ENCODE results near the gene JMJD1C. TPM values are rescaled to one million over a fixed set of nuclear protein-coding genes. Genes with fewer than 3 reads are reported as not detected.

JMJD1C gene
- polyA plus RNA-seq, 2 of the 4 experiments (the other 2 are of a cell fraction) = 15.9 to 47.2 TPM

DNA sequence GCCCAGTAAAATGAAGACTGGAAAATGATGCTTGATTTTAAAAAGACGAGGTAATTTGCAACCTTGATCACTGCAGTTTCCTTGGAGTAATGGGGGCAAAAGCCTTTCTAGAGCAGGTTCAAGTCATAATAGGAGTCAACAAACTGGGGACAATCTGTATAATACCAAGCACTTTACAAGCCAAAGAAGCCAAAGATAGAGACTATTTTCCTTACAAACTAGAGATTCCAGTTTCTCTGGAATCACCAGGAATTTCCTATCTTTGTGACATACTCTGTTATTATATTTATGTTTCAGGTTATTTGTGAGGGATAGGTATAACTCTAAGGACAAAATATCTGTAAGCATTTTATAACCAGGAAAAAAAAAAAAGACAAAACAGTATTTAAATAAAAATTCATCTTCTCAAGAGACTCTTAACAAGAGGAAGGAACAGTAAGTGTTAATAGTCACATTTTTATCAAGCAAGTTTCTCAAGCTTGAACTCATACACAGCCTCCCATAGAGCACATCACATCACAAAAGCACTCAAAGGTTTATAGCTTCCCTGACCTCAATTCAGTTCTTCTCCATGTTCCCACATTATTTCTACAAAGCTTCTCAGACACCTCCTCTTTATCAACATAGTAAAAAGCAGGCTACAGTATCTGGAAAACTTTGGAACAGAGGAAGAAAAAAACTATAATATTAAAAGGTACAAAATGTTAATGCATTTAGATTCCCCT lies 18.9 kb downstream of the JMJD1C start:
- no peak for FAIRE-seq
- no peak for TF ChIP-seq MAZ (IDR thresholded peaks at IDR 0.05; ENCODE audit: borderline replicate concordance, low read depth, low read length)
- no peak for TF ChIP-seq CBX2 (IDR thresholded peaks at IDR 0.05; ENCODE audit: borderline replicate concordance, low read depth)
- no peak for TF ChIP-seq GATA3 (IDR thresholded peaks at IDR 0.05; ENCODE audit: borderline replicate concordance)
- no peak for TF ChIP-seq HEYL (CRISPR knock-in tag; IDR thresholded peaks at IDR 0.05)
- TF ChIP-seq, protein P1, sequence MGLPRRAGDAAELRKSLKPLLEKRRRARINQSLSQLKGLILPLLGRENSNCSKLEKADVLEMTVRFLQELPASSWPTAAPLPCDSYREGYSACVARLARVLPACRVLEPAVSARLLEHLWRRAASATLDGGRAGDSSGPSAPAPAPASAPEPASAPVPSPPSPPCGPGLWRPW (IDR thresholded peaks at IDR 0.05) = no peak
- TF ChIP-seq RFX5 (IDR thresholded peaks at IDR 0.05) = no peak
- TF ChIP-seq, protein P2, sequence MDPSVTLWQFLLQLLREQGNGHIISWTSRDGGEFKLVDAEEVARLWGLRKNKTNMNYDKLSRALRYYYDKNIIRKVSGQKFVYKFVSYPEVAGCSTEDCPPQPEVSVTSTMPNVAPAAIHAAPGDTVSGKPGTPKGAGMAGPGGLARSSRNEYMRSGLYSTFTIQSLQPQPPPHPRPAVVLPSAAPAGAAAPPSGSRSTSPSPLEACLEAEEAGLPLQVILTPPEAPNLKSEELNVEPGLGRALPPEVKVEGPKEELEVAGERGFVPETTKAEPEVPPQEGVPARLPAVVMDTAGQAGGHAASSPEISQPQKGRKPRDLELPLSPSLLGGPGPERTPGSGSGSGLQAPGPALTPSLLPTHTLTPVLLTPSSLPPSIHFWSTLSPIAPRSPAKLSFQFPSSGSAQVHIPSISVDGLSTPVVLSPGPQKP (IDR thresholded peaks at IDR 0.05; ENCODE audit: low read depth, low read length) = no peak
- no peak for TF ChIP-seq NFE2L2 (conservative IDR thresholded peaks at IDR 0.05; ENCODE audit: low read length)
- TF ChIP-seq, protein P3, sequence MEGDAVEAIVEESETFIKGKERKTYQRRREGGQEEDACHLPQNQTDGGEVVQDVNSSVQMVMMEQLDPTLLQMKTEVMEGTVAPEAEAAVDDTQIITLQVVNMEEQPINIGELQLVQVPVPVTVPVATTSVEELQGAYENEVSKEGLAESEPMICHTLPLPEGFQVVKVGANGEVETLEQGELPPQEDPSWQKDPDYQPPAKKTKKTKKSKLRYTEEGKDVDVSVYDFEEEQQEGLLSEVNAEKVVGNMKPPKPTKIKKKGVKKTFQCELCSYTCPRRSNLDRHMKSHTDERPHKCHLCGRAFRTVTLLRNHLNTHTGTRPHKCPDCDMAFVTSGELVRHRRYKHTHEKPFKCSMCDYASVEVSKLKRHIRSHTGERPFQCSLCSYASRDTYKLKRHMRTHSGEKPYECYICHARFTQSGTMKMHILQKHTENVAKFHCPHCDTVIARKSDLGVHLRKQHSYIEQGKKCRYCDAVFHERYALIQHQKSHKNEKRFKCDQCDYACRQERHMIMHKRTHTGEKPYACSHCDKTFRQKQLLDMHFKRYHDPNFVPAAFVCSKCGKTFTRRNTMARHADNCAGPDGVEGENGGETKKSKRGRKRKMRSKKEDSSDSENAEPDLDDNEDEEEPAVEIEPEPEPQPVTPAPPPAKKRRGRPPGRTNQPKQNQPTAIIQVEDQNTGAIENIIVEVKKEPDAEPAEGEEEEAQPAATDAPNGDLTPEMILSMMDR (IDR thresholded peaks at IDR 0.05) = no peak
- ATAC-seq = no peak
- H3K4me1 ChIP-seq = no peaks in the 10 kb centered on the region
- 93% methylated on average over 1 of the region's 1 CpG for WGBS (ENCODE audit: missing lambda C conversion rate)
- no peaks in the 10 kb centered on the region for H3K9me3 ChIP-seq
- H3K27ac ChIP-seq = no peak overlapping the region
- no peak overlapping the region for H3K4me3 ChIP-seq
- no peak for DNase-seq (ENCODE audit: low read depth in 1 of 2, low spot score in 1 of 2)
- ChIA-PET CTCF (no interaction called here), POLR2A (no interaction called here)
- no peak overlapping the region for H3K4me2 ChIP-seq

DNA sequence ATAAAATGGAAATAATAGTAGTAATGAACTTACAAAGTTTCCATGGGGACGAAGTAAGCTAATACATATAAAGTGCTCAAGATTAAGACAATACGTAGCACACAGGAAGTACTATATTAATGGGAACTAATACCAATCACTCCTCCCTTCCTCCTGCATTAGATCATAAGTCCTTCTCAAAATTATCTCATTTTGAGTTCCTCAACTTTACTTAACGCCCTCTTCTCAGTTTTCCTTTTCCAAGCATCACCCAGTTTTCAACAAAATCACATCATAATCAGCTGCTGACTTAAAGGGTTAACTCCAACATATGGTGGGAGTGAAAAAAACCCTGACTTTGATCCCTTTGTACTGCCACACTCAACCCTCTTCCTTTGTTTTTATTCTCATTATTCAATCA lies 24.4 kb downstream of the JMJD1C start:
- CTCF ChIA-PET = no interaction called here
- Histone ChIP-seq H3K9me3 (no peaks in the 10 kb centered on the region), H3K4me2 (no peak overlapping the region), H3K4me3 (no peak overlapping the region), H3K4me1 (peaks cover 21% of the 10 kb centered on the region; the same call in 2 of the 3 replicates), H3K27ac (no peak overlapping the region)
- POLR2A ChIA-PET = no interaction called here
- TF ChIP-seq RNF2 (IDR thresholded peaks at IDR 0.05; ENCODE audit: borderline replicate concordance, low read depth) (no peak), MYC (IDR thresholded peaks at IDR 0.05; ENCODE audit: borderline replicate concordance, low read length) (no peak), FOSL2 (IDR thresholded peaks at IDR 0.05) (no peak), FOSL2 (CRISPR knock-in tag; IDR thresholded peaks at IDR 0.05) (no peak)
- TF ChIP-seq, protein P4, sequence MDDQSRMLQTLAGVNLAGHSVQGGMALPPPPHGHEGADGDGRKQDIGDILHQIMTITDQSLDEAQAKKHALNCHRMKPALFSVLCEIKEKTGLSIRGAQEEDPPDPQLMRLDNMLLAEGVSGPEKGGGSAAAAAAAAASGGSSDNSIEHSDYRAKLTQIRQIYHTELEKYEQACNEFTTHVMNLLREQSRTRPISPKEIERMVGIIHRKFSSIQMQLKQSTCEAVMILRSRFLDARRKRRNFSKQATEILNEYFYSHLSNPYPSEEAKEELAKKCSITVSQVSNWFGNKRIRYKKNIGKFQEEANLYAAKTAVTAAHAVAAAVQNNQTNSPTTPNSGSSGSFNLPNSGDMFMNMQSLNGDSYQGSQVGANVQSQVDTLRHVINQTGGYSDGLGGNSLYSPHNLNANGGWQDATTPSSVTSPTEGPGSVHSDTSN (IDR thresholded peaks at IDR 0.05) = no peak
- no peak for ATAC-seq
- DNase-seq (ENCODE audit: low read depth in 1 of 2, low spot score in 1 of 2) = no peak
- FAIRE-seq = no peak
- WGBS (ENCODE audit: missing lambda C conversion rate) = 92% methylated on average over 3 of the region's 3 CpGs

DNA sequence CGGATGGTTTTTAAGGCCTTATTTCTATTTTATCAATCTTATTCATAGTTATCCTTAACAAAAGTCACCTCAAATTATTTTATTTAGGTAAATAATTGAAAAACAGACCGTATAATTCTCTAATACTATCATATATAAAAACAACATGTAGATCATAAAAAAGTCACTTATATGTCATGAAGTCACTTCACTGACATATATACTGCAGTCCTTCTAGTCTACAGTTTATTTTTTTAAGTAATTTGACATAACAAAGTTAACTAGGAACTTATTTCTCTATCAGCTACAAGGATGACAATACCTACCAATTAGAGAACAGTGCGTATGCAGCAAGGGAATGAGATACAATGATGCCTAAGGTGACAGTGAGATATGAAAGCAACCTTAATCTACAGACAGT lies 26.2 kb downstream of the JMJD1C start:
- 92% methylated on average over 3 of the region's 3 CpGs for WGBS (ENCODE audit: missing lambda C conversion rate)
- Histone ChIP-seq H3K4me1 (peaks cover 34% of the 10 kb centered on the region), H3K4me3 (no peak overlapping the region), H3K27ac (no peak overlapping the region), H3K9me3 (no peaks in the 10 kb centered on the region), H3K4me2 (no peak overlapping the region)
- DNase-seq (ENCODE audit: low read depth in 1 of 2, low spot score in 1 of 2) = no peak
- CTCF ChIA-PET = no interaction called here
- no peak for ATAC-seq
- POLR2A ChIA-PET = no interaction called here
- FAIRE-seq = no peak
- TF ChIP-seq, protein P5, sequence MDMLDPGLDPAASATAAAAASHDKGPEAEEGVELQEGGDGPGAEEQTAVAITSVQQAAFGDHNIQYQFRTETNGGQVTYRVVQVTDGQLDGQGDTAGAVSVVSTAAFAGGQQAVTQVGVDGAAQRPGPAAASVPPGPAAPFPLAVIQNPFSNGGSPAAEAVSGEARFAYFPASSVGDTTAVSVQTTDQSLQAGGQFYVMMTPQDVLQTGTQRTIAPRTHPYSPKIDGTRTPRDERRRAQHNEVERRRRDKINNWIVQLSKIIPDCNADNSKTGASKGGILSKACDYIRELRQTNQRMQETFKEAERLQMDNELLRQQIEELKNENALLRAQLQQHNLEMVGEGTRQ (IDR thresholded peaks at IDR 0.05) = no peak
- TF ChIP-seq, protein P6, sequence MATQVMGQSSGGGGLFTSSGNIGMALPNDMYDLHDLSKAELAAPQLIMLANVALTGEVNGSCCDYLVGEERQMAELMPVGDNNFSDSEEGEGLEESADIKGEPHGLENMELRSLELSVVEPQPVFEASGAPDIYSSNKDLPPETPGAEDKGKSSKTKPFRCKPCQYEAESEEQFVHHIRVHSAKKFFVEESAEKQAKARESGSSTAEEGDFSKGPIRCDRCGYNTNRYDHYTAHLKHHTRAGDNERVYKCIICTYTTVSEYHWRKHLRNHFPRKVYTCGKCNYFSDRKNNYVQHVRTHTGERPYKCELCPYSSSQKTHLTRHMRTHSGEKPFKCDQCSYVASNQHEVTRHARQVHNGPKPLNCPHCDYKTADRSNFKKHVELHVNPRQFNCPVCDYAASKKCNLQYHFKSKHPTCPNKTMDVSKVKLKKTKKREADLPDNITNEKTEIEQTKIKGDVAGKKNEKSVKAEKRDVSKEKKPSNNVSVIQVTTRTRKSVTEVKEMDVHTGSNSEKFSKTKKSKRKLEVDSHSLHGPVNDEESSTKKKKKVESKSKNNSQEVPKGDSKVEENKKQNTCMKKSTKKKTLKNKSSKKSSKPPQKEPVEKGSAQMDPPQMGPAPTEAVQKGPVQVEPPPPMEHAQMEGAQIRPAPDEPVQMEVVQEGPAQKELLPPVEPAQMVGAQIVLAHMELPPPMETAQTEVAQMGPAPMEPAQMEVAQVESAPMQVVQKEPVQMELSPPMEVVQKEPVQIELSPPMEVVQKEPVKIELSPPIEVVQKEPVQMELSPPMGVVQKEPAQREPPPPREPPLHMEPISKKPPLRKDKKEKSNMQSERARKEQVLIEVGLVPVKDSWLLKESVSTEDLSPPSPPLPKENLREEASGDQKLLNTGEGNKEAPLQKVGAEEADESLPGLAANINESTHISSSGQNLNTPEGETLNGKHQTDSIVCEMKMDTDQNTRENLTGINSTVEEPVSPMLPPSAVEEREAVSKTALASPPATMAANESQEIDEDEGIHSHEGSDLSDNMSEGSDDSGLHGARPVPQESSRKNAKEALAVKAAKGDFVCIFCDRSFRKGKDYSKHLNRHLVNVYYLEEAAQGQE (IDR thresholded peaks at IDR 0.05) = no peak
- no peak for TF ChIP-seq RCOR1 (IDR thresholded peaks at IDR 0.05; ENCODE audit: low read depth, low read length)
- TF ChIP-seq PHF8 (IDR thresholded peaks at IDR 0.05; ENCODE audit: borderline replicate concordance, low read depth) = no peak
- TF ChIP-seq NR3C1 (IDR thresholded peaks at IDR 0.05) = no peak
- no peak for TF ChIP-seq RNF2 (IDR thresholded peaks at IDR 0.05; ENCODE audit: borderline replicate concordance, low read depth)
- no peak for TF ChIP-seq HOXB13 (CRISPR knock-in tag; IDR thresholded peaks at IDR 0.05; ENCODE audit: low read depth)
- TF ChIP-seq, protein P7, sequence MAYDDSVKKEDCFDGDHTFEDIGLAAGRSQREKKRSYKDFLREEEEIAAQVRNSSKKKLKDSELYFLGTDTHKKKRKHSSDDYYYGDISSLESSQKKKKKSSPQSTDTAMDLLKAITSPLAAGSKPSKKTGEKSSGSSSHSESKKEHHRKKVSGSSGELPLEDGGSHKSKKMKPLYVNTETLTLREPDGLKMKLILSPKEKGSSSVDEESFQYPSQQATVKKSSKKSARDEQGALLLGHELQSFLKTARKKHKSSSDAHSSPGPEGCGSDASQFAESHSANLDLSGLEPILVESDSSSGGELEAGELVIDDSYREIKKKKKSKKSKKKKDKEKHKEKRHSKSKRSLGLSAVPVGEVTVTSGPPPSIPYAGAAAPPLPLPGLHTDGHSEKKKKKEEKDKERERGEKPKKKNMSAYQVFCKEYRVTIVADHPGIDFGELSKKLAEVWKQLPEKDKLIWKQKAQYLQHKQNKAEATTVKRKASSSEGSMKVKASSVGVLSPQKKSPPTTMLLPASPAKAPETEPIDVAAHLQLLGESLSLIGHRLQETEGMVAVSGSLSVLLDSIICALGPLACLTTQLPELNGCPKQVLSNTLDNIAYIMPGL (CRISPR knock-in tag; IDR thresholded peaks at IDR 0.05; ENCODE audit: borderline replicate concordance) = no peak
- no peak for TF ChIP-seq SMC3 (IDR thresholded peaks at IDR 0.05)
